Activated T-cell treated with anti-CD3 and anti-CD28 coated beads for 4 hours (primary cell): ENCODE data around the gene PACRG.
"Not testable (repeated sequence)": the region's sequence is repeated elsewhere in the genome, so short reads cannot be mapped to it uniquely, and the experiment has no call there.

Experiments
- DNase-seq: peaks from one replicate; pipeline ENCODE4 v3.0.0-alpha.2; 2020

Gene PACRG

GRCh38 chr6:163298079-163298830 lies 570.5 kb downstream of the PACRG start:
- no peak for DNase-seq

DNA sequence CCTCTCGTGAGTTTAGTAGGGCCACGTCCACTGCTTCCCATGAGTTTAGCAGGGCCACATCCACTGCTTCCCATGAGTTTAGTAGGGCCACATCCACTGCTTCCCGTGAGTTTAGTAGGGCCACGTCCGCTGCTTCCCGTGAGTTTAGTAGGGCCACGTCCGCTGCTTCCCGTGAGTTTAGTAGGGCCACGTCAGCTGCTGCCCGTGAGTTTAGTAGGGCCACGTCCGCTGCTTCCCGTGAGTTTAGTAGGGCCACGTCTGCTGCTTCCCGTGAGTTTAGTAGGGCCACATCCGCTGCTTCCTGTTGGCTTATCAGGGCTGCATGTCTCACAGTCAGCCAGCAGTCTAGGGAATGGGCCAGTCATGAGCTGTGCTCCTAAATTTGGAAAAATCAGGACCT lies 573.1 kb downstream of the PACRG start:
- DNase-seq, result no peak

- no peak for DNase-seq
These were observed 574.2 kb downstream of the PACRG start for GRCh38 chr6:163301726-163302635.

DNA sequence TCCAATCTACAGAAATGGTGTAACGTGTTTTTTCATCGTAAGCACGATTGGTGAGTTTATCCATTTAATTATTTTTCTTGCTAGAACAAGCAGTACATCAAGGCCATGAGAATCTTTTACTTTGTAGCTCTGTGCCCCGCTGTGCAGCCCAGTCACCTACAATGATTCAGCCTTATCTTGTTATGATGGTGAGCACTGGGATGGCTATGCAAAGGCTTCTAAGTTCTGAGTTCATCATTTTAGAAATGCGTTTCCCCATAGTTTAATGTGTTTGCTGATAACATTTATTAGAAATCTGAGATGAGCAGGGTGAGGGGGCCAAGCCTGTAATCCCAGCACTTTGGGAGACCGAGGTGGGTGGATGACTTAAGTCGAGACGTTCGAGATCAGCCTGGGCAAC lies 575.0 kb downstream of the PACRG start:
- no peak for DNase-seq

- DNase-seq, result no peak
These were observed 578.2 kb downstream of the PACRG start for GRCh38 chr6:163306000-163306399.

GRCh38 chr6:163308629-163309440 lies 581.1 kb downstream of the PACRG start:
- DNase-seq, result no peak

DNA sequence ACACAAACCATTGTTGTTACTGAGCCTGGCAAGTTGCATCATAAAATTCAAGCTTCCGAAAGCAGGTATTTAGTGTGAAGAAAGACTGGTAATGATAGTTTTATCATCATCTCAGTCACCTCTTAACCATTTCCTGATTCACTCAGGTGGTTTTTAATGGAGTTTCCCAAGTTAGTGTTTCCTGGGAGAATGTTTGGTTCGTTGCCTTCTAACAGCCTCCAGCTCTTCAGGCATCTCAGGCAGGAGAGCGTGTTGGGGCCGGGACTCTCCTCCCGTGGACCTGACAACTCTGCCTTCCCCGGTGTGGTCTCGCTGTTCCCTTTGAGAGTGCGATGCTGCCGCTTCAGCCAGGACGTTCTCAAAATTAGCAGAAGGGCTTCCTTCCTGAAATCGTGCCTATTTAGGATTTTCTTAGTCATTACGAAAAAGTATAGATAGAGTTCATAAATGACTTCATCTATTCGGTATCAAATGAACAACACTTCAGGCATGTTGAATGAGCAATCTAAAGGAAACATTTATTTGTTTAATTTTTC lies 581.8 kb downstream of the PACRG start:
- no peak for DNase-seq

- DNase-seq, result no peak
These were observed 582.6 kb downstream of the PACRG start for GRCh38 chr6:163310096-163310972.

DNA sequence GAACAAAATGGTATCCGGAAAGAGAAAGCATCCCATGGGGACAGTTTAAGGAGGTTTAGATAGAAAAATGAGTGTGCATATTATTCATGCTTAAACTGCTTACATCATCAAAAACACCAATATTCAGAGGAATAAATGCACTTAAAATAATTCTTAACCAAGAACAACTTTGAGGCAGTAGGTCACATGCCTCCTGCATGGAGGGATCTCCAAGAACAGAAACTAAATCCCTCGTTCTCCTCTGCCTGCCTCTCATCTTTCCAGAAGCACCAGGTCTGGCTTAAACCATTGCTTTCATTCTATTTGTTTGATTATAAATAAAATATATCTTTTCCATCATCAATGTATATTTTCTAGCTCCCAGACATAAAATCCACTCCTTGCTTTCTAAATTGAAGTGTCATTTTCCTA lies 583.2 kb downstream of the PACRG start:
- no peak for DNase-seq

GRCh38 chr6:163311830-163312229 lies 584.1 kb downstream of the PACRG start:
- DNase-seq, result no peak

DNA sequence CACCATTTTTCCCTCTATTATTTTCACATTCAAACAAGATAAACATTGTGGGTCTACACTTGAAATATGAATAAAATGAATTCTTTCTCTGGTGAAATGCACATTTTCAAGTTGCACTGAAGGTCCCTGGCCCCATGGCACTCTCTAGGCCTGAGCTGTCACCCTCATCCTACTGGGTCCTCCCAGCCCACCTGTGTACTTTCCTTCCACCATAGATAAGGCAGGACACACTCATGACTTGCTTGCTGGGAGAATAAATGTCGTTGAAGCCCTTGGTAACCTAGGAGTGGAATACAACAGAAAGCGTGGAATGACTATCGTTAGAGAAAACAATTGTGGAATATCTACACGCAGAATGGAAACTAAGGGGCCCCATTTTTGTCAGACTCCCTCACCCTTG lies 585.8 kb downstream of the PACRG start:
- DNase-seq, result no peak

DNA sequence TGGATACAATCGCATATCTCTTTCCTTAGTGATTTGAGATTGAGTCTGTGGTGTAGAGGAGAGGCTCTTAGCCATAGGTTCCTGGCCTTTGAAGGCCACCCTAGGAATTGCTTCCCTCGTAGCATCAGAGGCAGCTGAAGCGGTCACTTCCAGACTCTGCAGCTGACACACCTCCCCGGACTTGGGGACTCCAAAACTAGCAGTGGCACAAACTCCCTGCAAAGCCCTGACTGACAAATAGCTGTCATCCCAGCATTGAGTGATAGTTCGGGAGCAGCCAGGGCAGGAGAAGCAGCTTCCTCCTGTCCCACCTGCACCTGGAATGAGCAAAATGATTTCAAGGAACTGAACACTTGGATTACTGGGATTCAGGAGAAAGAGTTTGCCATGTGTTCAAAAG lies 586.2 kb downstream of the PACRG start:
- DNase-seq, result no peak

- DNase-seq, result no peak
These were observed 587.2 kb downstream of the PACRG start for GRCh38 chr6:163314791-163315470.

DNA sequence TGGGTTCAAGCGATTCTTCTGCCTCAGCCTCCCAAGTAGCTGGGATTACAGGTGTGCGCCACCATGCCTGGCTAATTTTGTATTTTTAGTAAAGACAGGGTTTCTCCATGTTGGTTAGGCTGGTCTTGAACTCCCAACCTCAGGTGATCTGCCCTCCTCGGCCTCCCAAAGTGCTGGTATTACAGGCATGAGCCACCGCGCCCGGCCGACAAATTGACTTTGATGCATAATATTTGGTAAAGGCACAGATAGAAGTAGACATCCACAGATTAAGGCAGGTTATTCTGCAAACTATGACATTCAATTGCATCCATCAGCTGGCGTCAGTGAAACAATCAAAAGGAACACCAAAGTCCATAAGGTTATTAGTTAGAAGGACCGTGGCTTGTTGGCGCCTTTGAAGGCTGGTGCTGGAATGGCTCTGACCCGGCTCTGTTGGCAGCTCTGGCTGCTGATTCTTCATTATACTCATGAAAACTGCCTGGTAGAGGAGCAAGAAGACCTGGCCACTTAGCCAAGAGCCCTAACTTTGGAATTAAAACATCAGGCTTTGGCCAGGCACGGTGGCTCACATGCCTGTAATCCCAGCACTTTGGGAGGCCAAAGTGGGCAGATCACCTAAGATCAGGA lies 589.2 kb downstream of the PACRG start:
- DNase-seq, result not testable (repeated sequence)

DNA sequence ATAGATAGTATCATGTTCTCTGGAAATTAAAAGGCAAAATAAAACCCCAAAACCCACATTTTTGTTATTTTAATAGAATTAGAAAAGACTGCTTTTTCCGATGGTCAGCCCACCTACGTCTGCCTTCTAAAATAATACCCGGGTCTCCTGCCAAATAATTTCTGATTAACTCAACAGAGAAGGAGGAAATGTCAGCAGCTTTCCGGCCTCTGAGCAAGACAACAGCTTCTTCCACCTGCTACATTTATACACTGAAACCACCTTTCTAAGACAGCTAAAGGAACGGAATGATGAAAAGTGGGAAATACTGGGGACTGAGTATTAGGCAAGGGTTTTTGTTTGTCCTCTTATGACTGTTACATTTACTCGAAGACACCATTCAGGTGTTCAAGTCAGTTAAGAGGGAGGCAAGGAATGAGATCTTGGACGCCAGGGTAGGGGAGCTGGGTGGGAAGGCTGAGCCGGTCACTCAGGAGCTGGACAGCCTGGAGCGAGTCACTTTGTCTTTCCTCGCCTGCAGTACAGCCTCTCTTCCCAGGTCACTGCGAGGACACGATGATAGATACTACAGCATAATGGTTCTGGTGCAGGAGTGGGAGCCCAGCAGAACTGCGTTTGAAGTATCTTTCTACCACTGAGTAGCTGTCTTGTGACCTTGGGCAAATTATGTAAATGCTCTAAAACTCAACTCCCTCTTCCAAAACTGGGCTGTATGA lies 590.5 kb downstream of the PACRG start:
- DNase-seq, result no peak

GRCh38 chr6:163319609-163320366 lies 592.0 kb downstream of the PACRG start:
- no peak for DNase-seq

GRCh38 chr6:163320402-163320801 lies 592.6 kb downstream of the PACRG start:
- no peak for DNase-seq

DNA sequence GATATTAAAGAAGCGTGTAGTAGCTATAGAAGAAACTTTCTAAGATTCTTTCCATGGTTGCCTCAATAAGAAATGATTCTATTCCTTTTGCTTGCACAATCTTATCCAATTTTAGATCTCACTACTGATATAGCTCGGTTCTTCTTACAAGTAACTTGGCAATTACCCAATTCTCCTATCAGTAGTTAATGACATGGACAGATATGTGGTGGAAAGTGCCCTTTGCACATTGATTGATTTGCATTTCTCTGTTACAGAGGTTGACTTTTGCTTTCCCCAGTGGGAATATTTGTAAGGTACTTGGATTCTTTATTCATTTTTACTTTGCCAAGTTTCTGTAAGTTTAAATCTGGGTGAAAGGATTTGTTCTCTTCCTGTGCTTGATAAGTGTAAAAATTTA lies 593.0 kb downstream of the PACRG start:
- DNase-seq, result no peak

DNA sequence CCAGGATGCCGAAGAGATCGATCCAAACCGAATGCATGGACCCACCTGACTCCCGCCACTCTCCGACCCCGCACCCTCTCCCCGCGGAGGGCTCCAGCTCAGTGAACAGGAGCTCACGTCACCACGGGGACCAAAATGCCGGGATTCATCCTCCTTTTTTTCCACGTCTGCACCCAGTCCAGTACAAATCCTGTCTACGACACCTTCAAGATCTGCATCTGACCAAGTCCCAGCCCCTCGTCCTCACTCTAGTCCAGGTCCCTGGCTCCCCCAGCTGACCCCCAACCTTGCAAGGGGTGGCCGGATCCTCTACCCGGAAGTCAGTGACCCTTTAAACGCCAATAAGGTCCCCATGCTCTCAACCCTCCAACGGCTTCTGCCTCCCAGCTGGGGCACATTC lies 593.9 kb downstream of the PACRG start:
- no peak for DNase-seq
